ENCODE measurements around the gene FAM186B. TPM values are rescaled to one million over a fixed set of nuclear protein-coding genes. Genes with fewer than 3 reads are reported as not detected.

Gene FAM186B
- total RNA-seq, 1 donor from 2014 or later: 0.26 TPM

DNA sequence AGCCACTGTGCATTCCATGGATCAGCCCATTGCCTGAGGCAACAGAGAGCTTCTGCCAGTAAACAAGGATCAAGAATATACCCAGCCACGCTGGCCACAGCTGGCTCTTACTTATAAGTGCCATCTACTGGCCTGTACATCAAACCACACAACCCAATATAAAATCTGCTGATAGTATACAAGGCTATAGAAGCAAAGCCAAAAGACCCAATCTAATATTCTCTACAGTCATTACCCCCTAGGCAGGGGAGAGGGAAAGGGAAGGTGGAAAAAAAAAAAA, 4.4 kb upstream of the FAM186B start:
- FAIRE-seq (no peak), DNase-seq (ENCODE audit: low read depth) (peak; percentile 28)
- no peak overlapping the region for H3K4me3 ChIP-seq (ENCODE audit: low read depth, low read length)
- TF ChIP-seq, protein P1, sequence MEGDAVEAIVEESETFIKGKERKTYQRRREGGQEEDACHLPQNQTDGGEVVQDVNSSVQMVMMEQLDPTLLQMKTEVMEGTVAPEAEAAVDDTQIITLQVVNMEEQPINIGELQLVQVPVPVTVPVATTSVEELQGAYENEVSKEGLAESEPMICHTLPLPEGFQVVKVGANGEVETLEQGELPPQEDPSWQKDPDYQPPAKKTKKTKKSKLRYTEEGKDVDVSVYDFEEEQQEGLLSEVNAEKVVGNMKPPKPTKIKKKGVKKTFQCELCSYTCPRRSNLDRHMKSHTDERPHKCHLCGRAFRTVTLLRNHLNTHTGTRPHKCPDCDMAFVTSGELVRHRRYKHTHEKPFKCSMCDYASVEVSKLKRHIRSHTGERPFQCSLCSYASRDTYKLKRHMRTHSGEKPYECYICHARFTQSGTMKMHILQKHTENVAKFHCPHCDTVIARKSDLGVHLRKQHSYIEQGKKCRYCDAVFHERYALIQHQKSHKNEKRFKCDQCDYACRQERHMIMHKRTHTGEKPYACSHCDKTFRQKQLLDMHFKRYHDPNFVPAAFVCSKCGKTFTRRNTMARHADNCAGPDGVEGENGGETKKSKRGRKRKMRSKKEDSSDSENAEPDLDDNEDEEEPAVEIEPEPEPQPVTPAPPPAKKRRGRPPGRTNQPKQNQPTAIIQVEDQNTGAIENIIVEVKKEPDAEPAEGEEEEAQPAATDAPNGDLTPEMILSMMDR (IDR thresholded peaks at IDR 0.05; ENCODE audit: insufficient read depth, low read length, severe bottlenecking): peak; percentile 36
- no peaks in the 10 kb centered on the region for H3K27me3 ChIP-seq (ENCODE audit: control insufficient read depth, insufficient read depth, low read length)
- H3K36me3 ChIP-seq (ENCODE audit: control insufficient read depth, insufficient read depth, low read length): no peaks in the 10 kb centered on the region

DNA sequence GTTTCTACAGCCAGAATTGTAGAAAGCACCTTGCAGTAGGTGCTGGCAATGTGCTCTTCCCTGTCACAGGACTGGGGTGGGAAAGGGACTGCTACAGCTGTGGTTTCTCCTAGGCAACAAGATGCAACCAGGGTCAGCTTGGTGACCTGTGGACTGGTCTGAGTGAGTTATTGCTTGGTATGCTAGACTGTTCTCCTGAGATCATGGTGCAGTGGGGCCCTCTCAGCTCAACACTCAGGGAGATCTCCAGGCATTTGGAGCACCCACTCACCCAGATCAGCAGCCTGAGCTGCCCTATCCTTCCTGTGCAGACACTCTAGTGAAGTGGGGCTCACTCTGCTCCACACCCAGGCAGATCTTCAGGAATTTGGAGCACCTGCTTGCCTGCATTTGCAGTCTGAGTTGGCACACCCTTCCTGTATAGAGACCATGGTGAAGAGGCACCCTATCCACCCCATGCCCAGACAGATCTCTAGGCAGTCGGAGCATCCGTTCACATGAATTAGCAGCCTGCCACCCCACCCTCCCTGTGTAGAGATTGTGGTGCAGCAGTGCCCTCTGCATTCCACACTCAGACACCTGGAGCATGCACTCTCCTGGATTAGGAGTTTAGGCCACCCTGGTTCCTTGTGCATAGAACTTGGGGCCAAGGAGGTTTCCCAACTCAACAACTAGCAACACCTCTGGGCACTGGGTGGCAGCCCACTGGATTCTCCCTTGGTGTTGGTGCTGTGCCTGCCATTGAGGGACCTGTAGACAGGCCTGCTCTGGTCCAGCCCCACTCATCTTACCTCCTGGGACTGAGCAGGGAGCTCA, 3.8 kb upstream of the FAM186B start:
- Histone ChIP-seq H3K36me3 (ENCODE audit: control insufficient read depth, insufficient read depth, low read length) (no peaks in the 10 kb centered on the region), H3K4me3 (ENCODE audit: low read depth, low read length) (no peak overlapping the region), H3K27me3 (ENCODE audit: control insufficient read depth, insufficient read depth, low read length) (no peaks in the 10 kb centered on the region)
- FAIRE-seq (no peak), DNase-seq (ENCODE audit: low read depth) (no peak)
- TF ChIP-seq, protein P1 (IDR thresholded peaks at IDR 0.05; ENCODE audit: insufficient read depth, low read length, severe bottlenecking): no peak

DNA sequence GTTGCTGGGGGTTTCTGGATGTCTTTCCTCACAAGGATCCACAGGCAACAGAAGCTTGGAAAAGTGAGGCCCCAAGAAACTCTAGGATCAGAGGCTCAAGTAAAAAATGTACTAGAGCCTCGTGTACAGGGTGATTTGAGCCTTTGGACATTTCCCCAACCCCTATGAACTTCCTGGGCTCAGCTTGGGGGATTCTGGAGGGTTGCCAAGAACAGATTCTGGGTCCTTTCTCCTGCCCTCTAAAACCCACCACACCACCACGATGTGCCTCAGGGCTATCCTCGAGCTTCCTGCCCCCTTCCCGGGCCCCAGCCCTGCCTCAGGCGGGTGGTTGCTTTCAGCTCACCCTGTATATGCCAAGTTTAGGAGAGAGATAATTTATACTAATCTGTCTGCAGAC, 583 bp downstream of the FAM186B start:
- Histone ChIP-seq H3K4me3 (ENCODE audit: low read depth, low read length) (no peak overlapping the region), H3K27me3 (ENCODE audit: control insufficient read depth, insufficient read depth, low read length) (no peaks in the 10 kb centered on the region), H3K36me3 (ENCODE audit: control insufficient read depth, insufficient read depth, low read length) (no peaks in the 10 kb centered on the region)
- FAIRE-seq (no peak), DNase-seq (ENCODE audit: low read depth) (no peak)
- TF ChIP-seq, protein P1 (IDR thresholded peaks at IDR 0.05; ENCODE audit: insufficient read depth, low read length, severe bottlenecking): no peak

DNA sequence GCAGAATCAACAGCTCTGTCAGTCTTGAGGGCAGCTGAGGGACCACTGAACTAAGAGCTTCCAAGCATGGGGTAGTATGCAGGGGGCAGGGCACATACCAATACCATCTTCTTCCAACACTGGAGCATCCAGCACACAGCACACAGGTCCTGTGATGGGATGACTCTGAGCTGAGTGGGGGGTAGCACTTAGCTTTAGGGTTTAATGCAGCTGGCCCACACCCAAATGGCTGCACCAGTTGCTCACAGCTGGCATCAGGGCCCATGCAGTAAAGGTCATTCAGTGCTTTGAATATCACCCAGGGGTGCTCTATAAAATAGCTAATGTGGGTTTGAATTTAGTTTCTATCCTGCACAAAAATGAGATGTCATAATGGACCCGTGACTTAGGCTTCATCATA, 1.7 kb downstream of the FAM186B start:
- H3K27me3 ChIP-seq (ENCODE audit: control insufficient read depth, insufficient read depth, low read length): no peaks in the 10 kb centered on the region
- H3K4me3 ChIP-seq (ENCODE audit: low read depth, low read length): no peak overlapping the region
- DNase-seq (ENCODE audit: low read depth) (no peak), FAIRE-seq (no peak)
- H3K36me3 ChIP-seq (ENCODE audit: control insufficient read depth, insufficient read depth, low read length): no peaks in the 10 kb centered on the region
- TF ChIP-seq, protein P1 (IDR thresholded peaks at IDR 0.05; ENCODE audit: insufficient read depth, low read length, severe bottlenecking): no peak

DNA sequence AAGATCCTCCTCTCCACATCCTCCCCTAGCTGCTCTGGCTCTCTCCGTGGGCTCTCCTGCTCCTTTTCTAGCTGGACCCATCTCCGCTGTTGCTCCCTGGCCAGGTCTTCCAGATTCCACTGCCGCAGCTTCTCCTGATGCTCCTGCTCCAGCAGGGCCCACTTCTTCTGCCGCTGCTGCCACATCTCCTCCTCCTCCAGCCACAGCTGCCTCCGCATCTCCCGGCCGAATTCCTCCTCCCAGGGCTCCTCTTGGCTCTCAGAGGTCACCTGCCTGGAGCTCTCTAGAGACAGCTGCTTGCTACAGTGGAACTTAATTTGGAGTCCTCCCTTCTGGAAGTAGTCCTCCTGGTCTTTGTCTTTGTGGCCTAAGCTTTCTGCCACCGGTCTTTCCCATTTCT, 5.5 kb downstream of the FAM186B start:
- DNase-seq (ENCODE audit: low read depth) (no peak), FAIRE-seq (no peak)
- TF ChIP-seq, protein P1 (IDR thresholded peaks at IDR 0.05; ENCODE audit: insufficient read depth, low read length, severe bottlenecking): no peak

DNA sequence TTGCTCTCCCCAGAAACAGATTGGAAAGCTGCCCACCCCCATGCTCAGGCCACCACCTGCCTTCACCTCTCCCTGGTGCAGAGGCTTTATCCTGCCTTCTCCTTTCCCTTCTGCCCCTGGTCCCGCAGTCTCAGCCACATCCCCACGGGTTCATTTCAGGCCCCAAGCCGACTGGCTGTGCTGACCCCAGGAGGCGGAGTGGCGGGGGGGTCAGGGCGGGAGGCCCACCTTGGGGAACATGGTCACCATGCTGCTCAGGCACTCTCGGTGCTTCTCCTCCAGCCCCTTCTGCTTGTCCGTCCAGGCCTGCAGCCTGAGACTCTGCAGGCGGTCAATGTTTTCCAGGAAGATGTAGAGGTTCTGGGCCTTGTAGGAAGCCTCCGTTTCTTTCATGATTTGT, 6.9 kb downstream of the FAM186B start:
- Histone ChIP-seq H3K27me3 (ENCODE audit: control insufficient read depth, insufficient read depth, low read length) (no peaks in the 10 kb centered on the region), H3K36me3 (ENCODE audit: control insufficient read depth, insufficient read depth, low read length) (no peaks in the 10 kb centered on the region), H3K4me3 (ENCODE audit: low read depth, low read length) (no peak overlapping the region)
- TF ChIP-seq, protein P1 (IDR thresholded peaks at IDR 0.05; ENCODE audit: insufficient read depth, low read length, severe bottlenecking): no peak
- FAIRE-seq (no peak), DNase-seq (ENCODE audit: low read depth) (no peak)

More for the DNA sequence above, 5.5 kb downstream of the FAM186B start:
- H3K4me3 ChIP-seq (ENCODE audit: low read depth, low read length): no peak overlapping the region
- H3K27me3 ChIP-seq (ENCODE audit: control insufficient read depth, insufficient read depth, low read length): no peaks in the 10 kb centered on the region
- H3K36me3 ChIP-seq (ENCODE audit: control insufficient read depth, insufficient read depth, low read length): no peaks in the 10 kb centered on the region

Data from bronchial epithelial cell (primary cell).